Heart right ventricle (tissue), 16 donors: ENCODE data around the gene PERM1. TPM values are rescaled to one million over a fixed set of nuclear protein-coding genes. Genes with fewer than 3 reads are reported as not detected.

Experiments
- ATAC-seq, 8 donors: fragments of 200-7000 bp; cut with Tn5 transposase; one replicate each; pipeline ENCODE4 v1.9.1; 2020; ENCODE audit warnings: mild to moderate bottlenecking in 8 of 8, moderate library complexity in 8 of 8, moderate number of reproducible peaks in 1 of 8
- DNase-seq, 2 donors: peaks; one replicate each; pipeline ENCODE4 v3.0.0-alpha.2; 2020
- H3K27ac ChIP-seq, 10 donors: fragments of 200-600 bp; sonication (generic) in 2 of 10; one replicate each; pipeline versions ENCODE4 v1.5.0 to v1.8.0; 2020 to 2022; ENCODE audit warnings: mild to moderate bottlenecking in 3 of 10
- H3K27me3 ChIP-seq, 7 donors: fragments of 200-600 bp; one replicate each; pipeline ENCODE4 v1.8.0; 2021 to 2022; ENCODE audit warnings: mild to moderate bottlenecking in 2 of 7
- H3K36me3 ChIP-seq, 9 donors: fragments of 200-600 bp; sonication (generic) in 1 of 9; one replicate each; pipeline versions ENCODE4 v1.5.0 to v1.8.0; 2020 to 2022; ENCODE audit warnings: mild to moderate bottlenecking in 2 of 9
- H3K4me1 ChIP-seq, 9 donors: fragments of 200-600 bp; sonication (generic) in 1 of 9; one replicate each; pipeline versions ENCODE4 v1.5.0 to v1.8.0; 2020 to 2022; ENCODE audit warnings: mild to moderate bottlenecking in 4 of 9
- H3K4me3 ChIP-seq, 10 donors: fragments of 200-600 bp; sonication (generic) in 2 of 10; one replicate each; pipeline versions ENCODE4 v1.5.0 to v1.8.0; 2020 to 2022; ENCODE audit warnings: mild to moderate bottlenecking in 7 of 10, moderate library complexity in 2 of 10
- H3K9me3 ChIP-seq, 11 donors: fragments of 200-600 bp in 10 of 11; sonication (generic) in 2 of 11; one replicate each; pipeline versions ENCODE4 v1.5.0 to v1.8.0; 2013 to 2022; ENCODE audit warnings: mild to moderate bottlenecking in 2 of 11, control low read depth in 1 of 11, moderate library complexity in 1 of 11
- CTCF ChIP-seq, 9 donors: fragments of 200-600 bp; sonication (generic) in 2 of 9; IDR thresholded peaks; one replicate each; pipeline versions ENCODE4 v1.5.0 to v1.8.0; 2021 to 2022; ENCODE audit warnings: antibody characterized with exemption in 9 of 9, mild to moderate bottlenecking in 5 of 9, moderate library complexity in 1 of 9
- WGBS, 2 donors: extraction: QIAGEN DNeasy Blood & Tissue Kit; methylation state at CpG; one replicate each; pipeline ENCODE4 v1.1.7; 2013; ENCODE audit warnings: inconsistent platforms in 1 of 2; 5-methylcytosine and 5-hydroxymethylcytosine counted together
- intact Hi-C, 10 donors: fragments of 100-400 bp; cut with DNase I; formaldehyde crosslinking; loops; one replicate each; pipeline versions ENCODE4 v1.11.1 to v1.14.2; 2022
- polyA plus RNA-seq, 2 donors: library from polyadenylated mRNA; stranded (reverse); fragments of 200-250 nt; gene quantifications; one replicate each; pipeline ENCODE4 v1.2.3, GENCODE V29; 2013
- total RNA-seq, 10 donors: library from RNA; stranded (reverse); fragmentation: NEBNext Ultra II Directional in 3 of 10; extraction: Animal tissue kit (Norgen Biotek cat#: 25700) in 3 of 10; gene quantifications; one replicate each; pipeline versions ENCODE4 v1.2.1 to v1.2.4, GENCODE V29; 2021 to 2023
- donor health status: Arrhythmogenic right ventricular cardiomyopathy.
- donor health status: ischemic (EF 13 %, LVEDD 7.1; RV severe dilation, severe dysfunction).
- donor health status: healthy with polysubstance abuse.
- donor health status: DM: no; HTN: yes; CAD: no.
- donor health status: DM: no; HTN: no; CAD: no.
- donor health status: ischemic (EF 25% LVEDD 6.9; RV normal size, moderate dysfunction).
- donor health status: ischemic (EF 25% LVEDD 5.7; RV mildly dilated, moderate dysfunction).
- donor health status: healthy.
- donor health status: DM: yes; HTN: yes; CAD: no.
- donor health status: Ischemic cardiomyopathy.
- donor health status: ischemic (EF 35%, LVEDD 5.7; RV mildly dilated, moderate dysfunction).
- donor health status: nonischemic (EF 11% LVEDD 7.7; RV severe dilation, severe dysfunction).
- donor health status: DM: yes; HTN: yes; CAD: no.
- donor health status: PGD.
- donor health status: ischemic (EF 29% LVEDD 5.4; RV normal size, mild dysfunction).
- donor health status: nonischemic (EF 23%, LVEDD 6.1; RV moderate dilation, normal function).

Gene PERM1
- total and polyA plus RNA-seq, 12 donors = 55.1 to 513 (median 122) TPM

GRCh38 chr1:952603-953002 is 29.3 kb downstream of the PERM1 start:
- no peak overlapping the region for H3K27ac ChIP-seq
- ATAC-seq (no peak), DNase-seq (no peak)
- H3K9me3 ChIP-seq = no peaks in the 10 kb centered on the region
- 85 to 92% methylated on average over 7 of the region's 7 CpGs for WGBS, 2 donors
- no peak overlapping the region for H3K4me3 ChIP-seq
- H3K27me3 ChIP-seq = no peaks in the 10 kb centered on the region
- H3K36me3 ChIP-seq = peaks cover 0 to 97% (median 58%) of the 10 kb centered on the region in 9 donors
- no peak for TF ChIP-seq CTCF (IDR thresholded peaks at IDR 0.05)
- H3K4me1 ChIP-seq = peaks cover 3 to 9% (median 6%) of the 10 kb centered on the region in 9 donors
- intact Hi-C loops = loop anchor here in 2 of 10 donors (10.0 kb wide), 1 partner anchor 48 kb away; no protein-coding TSS in a partner anchor

DNA sequence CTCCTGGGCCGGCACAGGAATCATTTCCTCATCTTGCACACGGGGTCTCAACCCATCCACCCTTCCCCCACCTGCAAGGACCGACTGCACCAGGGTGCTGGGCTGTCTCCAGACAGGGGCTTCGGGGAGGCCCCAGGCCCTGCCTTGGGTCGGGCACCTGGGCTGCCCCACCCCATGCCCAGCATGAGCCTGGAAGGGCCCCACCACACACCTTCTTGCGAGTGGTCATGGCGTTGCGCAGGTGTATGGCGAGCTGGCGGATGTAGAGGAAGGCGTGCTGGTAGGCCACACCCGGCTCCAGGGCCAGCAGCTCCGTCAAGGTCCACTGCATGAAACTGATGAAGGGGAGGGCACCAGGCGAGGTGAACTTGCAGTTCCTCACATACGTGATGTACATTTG is 29.7 kb downstream of the PERM1 start:
- Histone ChIP-seq H3K27ac (no peak overlapping the region), H3K36me3 (peaks cover 0 to 100% (median 59%) of the 10 kb centered on the region in 9 donors), H3K4me1 (peaks cover 0 to 5% (median 2%) of the 10 kb centered on the region in 9 donors), H3K9me3 (no peaks in the 10 kb centered on the region), H3K4me3 (no peak overlapping the region), H3K27me3 (no peaks in the 10 kb centered on the region)
- ATAC-seq (no peak), DNase-seq (no peak)
- TF ChIP-seq CTCF (IDR thresholded peaks at IDR 0.05) = no peak
- WGBS, 2 donors = 93 to 94% methylated on average over 15 of the region's 15 CpGs
- intact Hi-C loops = loop anchor here in 2 of 10 donors (10.0 kb wide), 1 partner anchor 47 kb away; no protein-coding TSS in a partner anchor

DNA sequence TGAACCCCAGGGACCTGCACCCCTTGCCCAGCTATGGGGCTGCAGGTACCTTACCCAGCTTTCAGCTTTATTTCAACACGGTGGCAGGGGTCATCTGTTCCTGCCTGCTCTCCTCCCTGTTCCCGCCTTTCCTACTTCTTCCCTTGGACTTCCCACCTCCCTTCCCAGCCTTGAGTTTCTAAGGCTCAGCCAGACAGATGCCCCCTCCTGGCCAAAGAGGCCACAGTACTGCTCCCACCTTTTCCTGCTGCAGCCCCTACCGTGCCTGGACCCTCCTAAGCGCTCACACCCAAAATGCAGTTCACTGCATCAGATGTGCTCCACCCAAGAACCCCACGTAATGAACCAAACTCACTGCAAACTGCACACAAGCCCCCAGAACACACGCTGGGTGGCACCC is 30.5 kb downstream of the PERM1 start:
- Histone ChIP-seq H3K36me3 (peaks cover 0 to 100% (median 60%) of the 10 kb centered on the region in 9 donors), H3K4me3 (no peak overlapping the region), H3K27me3 (no peaks in the 10 kb centered on the region), H3K4me1 (no peaks in the 10 kb centered on the region), H3K9me3 (no peaks in the 10 kb centered on the region), H3K27ac (no peak overlapping the region)
- ATAC-seq (no peak), DNase-seq (no peak)
- intact Hi-C loops = loop anchor here in 2 of 10 donors (10.0 kb wide), 1 partner anchor 47 kb away; no protein-coding TSS in a partner anchor
- 66 to 68% methylated on average over 6 of the region's 6 CpGs for WGBS, 2 donors
- peak in 3 of 9 donors; percentile 18 to 31 (median 19) for TF ChIP-seq CTCF (IDR thresholded peaks at IDR 0.05)

DNA sequence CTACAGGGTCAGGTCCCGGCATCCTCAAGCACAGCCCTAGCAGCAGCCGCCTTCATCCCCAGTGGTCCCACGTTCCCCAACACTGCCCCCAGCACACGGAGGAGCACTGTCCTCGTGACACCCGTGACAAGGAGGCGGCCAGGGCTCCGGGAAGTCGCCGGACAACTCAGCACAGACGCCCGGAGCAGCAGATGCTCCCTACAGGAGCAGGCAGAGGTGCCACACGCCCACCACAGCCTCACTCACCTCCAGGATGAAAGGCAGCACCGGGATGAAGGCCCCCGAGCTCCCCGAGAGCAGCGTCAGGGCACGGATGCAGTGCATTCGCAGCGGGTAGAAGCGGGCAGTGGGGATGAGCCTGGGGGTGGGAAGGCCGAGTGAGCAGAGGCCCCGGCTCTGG is 31.0 kb downstream of the PERM1 start:
- H3K27me3 ChIP-seq = no peaks in the 10 kb centered on the region
- intact Hi-C loops = loop anchor here in 2 of 10 donors (10.0 kb wide), 1 partner anchor 46 kb away; no protein-coding TSS in a partner anchor
- H3K27ac ChIP-seq = no peak overlapping the region
- no peak for ATAC-seq
- H3K4me1 ChIP-seq = no peaks in the 10 kb centered on the region
- 93 to 95% methylated on average over 23 of the region's 23 CpGs for WGBS, 2 donors
- H3K36me3 ChIP-seq = peaks cover 0 to 100% (median 64%) of the 10 kb centered on the region in 9 donors
- H3K9me3 ChIP-seq = no peaks in the 10 kb centered on the region
- H3K4me3 ChIP-seq = no peak overlapping the region
- DNase-seq = no peak
- TF ChIP-seq CTCF (IDR thresholded peaks at IDR 0.05) = no peak
